NCI-H460 (cell line): ENCODE measurements around the gene TAOK2. TPM values are rescaled to one million over a fixed set of nuclear protein-coding genes. Genes with fewer than 3 reads are reported as not detected.

Experiments used
- total RNA-seq: library from RNA; depleted of rRNA; stranded (reverse); fragments of >200 nt; shearing (Covaris generic); gene quantifications from 2 replicates; pipeline ENCODE4 v1.2.3, GENCODE V29; 2014; rRNA removed

Gene TAOK2
- total RNA-seq, 1 experiment from 2014 or later, result 22.0 TPM

Other genes with a start within 250 kb of the TAOK2 start
- gene C16orf54, start 227.9 kb upstream of the TAOK2 start, total RNA-seq, result not detected in 2 replicates
- gene ZG16, start 195.6 kb upstream of the TAOK2 start, total RNA-seq, result not detected in 2 replicates
- gene KIF22, start 183.1 kb upstream of the TAOK2 start, total RNA-seq, result 80.3 and 87.9 TPM in 2 replicates
- gene MAZ, start 167.3 kb upstream of the TAOK2 start, total RNA-seq, result 206 and 220 TPM in 2 replicates
- 0.20 and 0.22 TPM in 2 replicates for gene PRRT2, start 161.7 kb upstream of the TAOK2 start, total RNA-seq
- gene PAGR1, start 157.7 kb upstream of the TAOK2 start, total RNA-seq, result 23.3 and 25.8 TPM in 2 replicates
- gene MVP, start 153.4 kb upstream of the TAOK2 start, total RNA-seq, result 32.9 and 35.9 TPM in 2 replicates
- gene CDIPT, start 110.6 kb upstream of the TAOK2 start, total RNA-seq, result 65.5 and 69.3 TPM in 2 replicates
- gene SEZ6L2, start 74.3 kb upstream of the TAOK2 start, total RNA-seq, result 14.7 and 18.7 TPM in 2 replicates
- 8.5 and 11.6 TPM in 2 replicates for gene ASPHD1, start 73.4 kb upstream of the TAOK2 start, total RNA-seq
- 20.1 and 24.0 TPM in 2 replicates for gene KCTD13, start 47.6 kb upstream of the TAOK2 start, total RNA-seq
- 67.8 and 68.5 TPM in 2 replicates for gene TMEM219, start 11.8 kb upstream of the TAOK2 start, total RNA-seq
- 12.2 and 15.0 TPM in 2 replicates for gene HIRIP3, start 21.7 kb downstream of the TAOK2 start, total RNA-seq
- gene INO80E, start 22.4 kb downstream of the TAOK2 start, total RNA-seq, result 81.3 and 87.8 TPM in 2 replicates
- 0.61 and 1.1 TPM in 2 replicates for gene DOC2A, start 37.2 kb downstream of the TAOK2 start, total RNA-seq
- gene C16orf92, start 49.3 kb downstream of the TAOK2 start, total RNA-seq, result not detected in 2 replicates
- gene TLCD3B, start 57.4 kb downstream of the TAOK2 start, total RNA-seq, result 0.07 TPM in 1 of 2 replicates, not detected in the other
- 1,739 and 2,065 TPM in 2 replicates for gene ALDOA, start 91.9 kb downstream of the TAOK2 start, total RNA-seq
- 72.1 and 81.6 TPM in 2 replicates for gene PPP4C, start 102.1 kb downstream of the TAOK2 start, total RNA-seq
- 0.30 and 0.38 TPM in 2 replicates for gene TBX6, start 118.1 kb downstream of the TAOK2 start, total RNA-seq
- gene YPEL3, start 122.3 kb downstream of the TAOK2 start, total RNA-seq, result 4.9 and 8.0 TPM in 2 replicates
- gene GDPD3, start 139.7 kb downstream of the TAOK2 start, total RNA-seq, result 0.67 and 0.89 TPM in 2 replicates
- gene MAPK3, start 149.4 kb downstream of the TAOK2 start, total RNA-seq, result 16.9 and 22.3 TPM in 2 replicates
- gene CORO1A, start 209.7 kb downstream of the TAOK2 start, total RNA-seq, result 0.64 TPM in 1 of 2 replicates, not detected in the other
- gene BOLA2B, start 219.8 kb downstream of the TAOK2 start, total RNA-seq, result 60.8 and 85.7 TPM in 2 replicates
- 31.4 and 35.7 TPM in 2 replicates for gene SLX1A, start 220.0 kb downstream of the TAOK2 start, total RNA-seq
- gene SULT1A3, start 225.4 kb downstream of the TAOK2 start, total RNA-seq, result 2.8 and 4.4 TPM in 2 replicates